Measurements from ENCODE around the gene UGT2A2.

UGT2A2 gene

GRCh38 chr4:69568787-69569186 is 70.7 kb downstream of the UGT2A2 start:
- DNase-seq = no peak

DNA sequence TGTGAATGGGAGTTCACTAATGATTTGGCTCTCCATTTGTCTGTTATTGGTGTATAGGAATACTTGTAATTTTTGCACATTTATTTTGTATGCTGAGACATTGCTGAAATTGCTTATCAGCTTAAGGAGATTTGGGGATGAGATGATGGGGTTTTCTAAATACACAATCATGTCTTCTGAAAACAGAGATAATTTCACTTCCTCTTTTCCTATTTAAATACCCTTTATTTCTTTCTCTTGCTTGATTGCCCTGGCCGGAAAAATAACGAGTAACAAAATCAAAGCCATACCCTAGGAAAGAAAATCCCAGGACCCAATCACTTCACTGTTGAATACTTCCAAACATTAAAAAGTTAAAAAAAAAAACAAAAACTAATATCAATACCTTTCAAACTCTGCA is 76.0 kb downstream of the UGT2A2 start:
- no peak for DNase-seq

GRCh38 chr4:69549651-69550050 is 89.8 kb downstream of the UGT2A2 start:
- DNase-seq = no peak

DNA sequence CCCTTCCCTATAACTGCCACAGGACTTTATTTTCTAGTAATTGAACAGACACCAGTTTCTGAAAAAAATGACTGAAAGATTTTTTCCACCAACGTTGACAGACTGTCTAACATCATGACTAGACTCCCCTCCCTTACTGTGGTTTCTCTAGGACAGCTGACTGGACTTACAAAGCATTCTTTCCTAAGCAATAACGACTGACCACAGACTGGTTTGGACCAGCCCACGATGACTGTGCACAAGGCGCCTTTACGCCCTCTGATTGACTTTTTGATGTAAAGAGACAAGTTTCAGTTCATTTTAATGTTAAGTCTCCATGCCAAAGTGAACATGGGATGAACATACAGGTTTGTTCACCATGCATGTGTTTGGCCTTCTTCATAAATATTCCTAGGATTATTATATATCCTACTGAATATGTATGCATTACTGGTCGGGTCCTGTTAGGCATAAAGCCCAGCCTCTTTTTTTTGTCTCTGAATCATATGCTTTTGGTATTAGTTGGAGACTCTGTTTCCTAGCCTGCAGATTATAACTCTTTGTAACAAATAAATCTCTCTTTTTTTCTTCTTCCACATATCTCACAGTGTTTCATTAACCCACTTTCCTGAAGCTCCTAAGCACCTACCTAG is 93.2 kb downstream of the UGT2A2 start:
- DNase-seq = no peak
